GM10847 (cell line): Measurements from ENCODE around the gene AP1G2.
A peak's percentile ranks its signal among the peaks of the same experiment; 100 is the strongest.

Source experiments
- POLR2A ChIP-seq: IDR thresholded peaks from 2 replicates; pipeline ENCODE4 v1.6.1; 2011; ENCODE audit not compliant: insufficient read length; ENCODE audit errors: extremely low read depth

AP1G2 gene, protein sequence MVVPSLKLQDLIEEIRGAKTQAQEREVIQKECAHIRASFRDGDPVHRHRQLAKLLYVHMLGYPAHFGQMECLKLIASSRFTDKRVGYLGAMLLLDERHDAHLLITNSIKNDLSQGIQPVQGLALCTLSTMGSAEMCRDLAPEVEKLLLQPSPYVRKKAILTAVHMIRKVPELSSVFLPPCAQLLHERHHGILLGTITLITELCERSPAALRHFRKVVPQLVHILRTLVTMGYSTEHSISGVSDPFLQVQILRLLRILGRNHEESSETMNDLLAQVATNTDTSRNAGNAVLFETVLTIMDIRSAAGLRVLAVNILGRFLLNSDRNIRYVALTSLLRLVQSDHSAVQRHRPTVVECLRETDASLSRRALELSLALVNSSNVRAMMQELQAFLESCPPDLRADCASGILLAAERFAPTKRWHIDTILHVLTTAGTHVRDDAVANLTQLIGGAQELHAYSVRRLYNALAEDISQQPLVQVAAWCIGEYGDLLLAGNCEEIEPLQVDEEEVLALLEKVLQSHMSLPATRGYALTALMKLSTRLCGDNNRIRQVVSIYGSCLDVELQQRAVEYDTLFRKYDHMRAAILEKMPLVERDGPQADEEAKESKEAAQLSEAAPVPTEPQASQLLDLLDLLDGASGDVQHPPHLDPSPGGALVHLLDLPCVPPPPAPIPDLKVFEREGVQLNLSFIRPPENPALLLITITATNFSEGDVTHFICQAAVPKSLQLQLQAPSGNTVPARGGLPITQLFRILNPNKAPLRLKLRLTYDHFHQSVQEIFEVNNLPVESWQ

DNA sequence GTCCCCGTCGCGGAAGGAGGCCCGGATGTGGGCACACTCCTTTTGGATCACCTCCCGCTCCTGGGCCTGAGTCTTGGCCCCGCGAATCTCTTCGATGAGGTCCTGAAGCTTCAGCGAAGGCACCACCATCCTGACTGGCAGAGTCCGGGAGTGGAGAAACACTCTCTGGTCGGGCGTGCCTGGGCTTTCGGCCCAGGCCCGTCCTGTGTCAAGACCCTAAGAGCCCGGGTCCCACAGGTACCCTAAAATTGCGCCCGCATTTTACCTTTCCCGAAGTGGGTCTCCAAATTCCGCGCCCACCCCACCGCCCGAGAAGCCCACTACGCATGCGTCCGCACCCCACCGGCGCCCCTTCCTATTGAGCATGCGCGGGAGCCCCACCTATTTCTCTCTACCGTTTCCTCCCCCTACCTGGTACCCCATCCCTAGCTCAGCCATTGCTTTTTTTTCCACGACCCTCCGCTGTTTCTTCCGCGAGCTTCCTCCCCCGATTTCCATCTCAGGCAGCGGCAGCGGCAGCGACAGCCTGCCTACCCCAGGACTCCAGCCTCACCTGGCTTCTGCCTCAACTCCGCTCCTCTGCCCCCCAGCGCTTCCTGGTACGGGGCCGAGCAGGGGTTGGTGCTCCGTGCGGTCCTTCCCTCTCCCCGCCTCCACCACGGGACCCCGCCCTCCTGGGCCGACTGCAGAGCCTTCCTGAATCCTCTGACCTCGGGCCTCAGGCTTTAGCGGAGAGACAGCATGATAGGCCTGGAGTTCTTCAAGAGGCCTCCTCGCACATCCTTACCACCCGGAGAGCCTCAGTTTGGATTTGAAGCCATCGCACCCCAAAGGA is at the start of gene AP1G2:
AP1G2 (minus strand) TSS at position 606 of the 835 bp plus-strand sequence; CDS start at position 129, 477 bp downstream.
- peak; percentile 96 for TF ChIP-seq POLR2A

- TF ChIP-seq POLR2A: no peak
These were observed 48.3 kb upstream of the AP1G2 start for GRCh38 chr14:23615856-23616255.

GRCh38 chr14:23614395-23614828 is 46.8 kb upstream of the AP1G2 start:
- no peak for TF ChIP-seq POLR2A

GRCh38 chr14:23613242-23614070 is 45.9 kb upstream of the AP1G2 start:
- no peak for TF ChIP-seq POLR2A

GRCh38 chr14:23612802-23613201 is 45.2 kb upstream of the AP1G2 start:
- no peak for TF ChIP-seq POLR2A

GRCh38 chr14:23612354-23612732 is 44.8 kb upstream of the AP1G2 start:
- no peak for TF ChIP-seq POLR2A

- no peak for TF ChIP-seq POLR2A
These were observed 43.3 kb upstream of the AP1G2 start for GRCh38 chr14:23610815-23611289.

DNA sequence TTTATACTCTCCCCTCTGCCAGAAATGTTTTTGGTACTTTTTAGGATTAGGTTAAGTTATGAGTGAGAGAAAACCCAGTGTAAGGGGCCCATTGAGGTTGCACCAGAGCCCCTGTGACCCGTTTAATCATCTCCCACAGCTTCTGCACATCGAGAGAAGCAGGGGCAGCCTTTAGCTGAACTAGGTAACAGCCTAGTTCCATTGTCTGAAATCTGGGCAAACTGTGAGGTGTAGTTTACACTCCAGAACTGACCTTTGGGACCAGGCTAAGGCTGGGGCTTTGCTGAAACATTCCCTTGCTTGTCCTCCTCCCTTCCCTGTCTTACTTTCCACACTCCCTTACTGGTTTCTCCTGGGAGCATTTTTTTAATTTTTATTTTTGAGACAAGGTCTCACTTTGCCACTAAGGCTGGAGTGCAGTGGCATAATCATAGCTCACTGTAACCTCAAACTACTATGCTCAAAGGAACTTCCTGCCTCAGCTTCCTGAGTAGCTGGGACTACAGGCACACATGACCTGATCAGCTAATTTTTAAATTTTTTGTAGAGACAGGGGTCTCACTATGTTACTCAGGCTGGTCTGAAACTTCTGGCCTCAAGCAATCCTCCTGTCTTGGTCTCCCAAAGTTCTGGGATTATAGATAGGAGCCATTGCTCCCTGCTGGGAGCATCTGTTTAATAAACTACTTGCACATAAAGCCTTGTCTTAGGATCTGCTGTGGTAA is 42.7 kb upstream of the AP1G2 start:
- TF ChIP-seq POLR2A: no peak

DNA sequence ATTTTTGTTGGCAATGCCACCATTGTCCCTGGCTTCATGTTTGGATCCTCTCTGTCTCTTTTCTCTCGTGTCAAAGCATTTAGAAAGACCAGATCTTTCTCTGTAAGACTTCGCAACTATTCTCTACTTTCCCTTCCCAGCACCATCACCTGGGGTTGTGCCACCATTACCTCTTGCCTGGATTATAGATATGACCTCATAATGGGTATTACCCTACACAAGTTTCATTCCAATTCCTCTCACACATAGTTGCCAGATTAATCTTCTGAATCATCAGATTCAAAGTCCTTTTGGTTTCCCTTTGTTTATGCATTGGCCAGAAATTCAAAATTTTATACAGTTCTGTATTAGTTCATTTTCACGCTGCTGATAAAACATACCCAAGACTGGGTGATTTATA is 41.4 kb upstream of the AP1G2 start:
- no peak for TF ChIP-seq POLR2A

- no peak for TF ChIP-seq POLR2A
These were observed 40.9 kb upstream of the AP1G2 start for GRCh38 chr14:23608454-23608853.

DNA sequence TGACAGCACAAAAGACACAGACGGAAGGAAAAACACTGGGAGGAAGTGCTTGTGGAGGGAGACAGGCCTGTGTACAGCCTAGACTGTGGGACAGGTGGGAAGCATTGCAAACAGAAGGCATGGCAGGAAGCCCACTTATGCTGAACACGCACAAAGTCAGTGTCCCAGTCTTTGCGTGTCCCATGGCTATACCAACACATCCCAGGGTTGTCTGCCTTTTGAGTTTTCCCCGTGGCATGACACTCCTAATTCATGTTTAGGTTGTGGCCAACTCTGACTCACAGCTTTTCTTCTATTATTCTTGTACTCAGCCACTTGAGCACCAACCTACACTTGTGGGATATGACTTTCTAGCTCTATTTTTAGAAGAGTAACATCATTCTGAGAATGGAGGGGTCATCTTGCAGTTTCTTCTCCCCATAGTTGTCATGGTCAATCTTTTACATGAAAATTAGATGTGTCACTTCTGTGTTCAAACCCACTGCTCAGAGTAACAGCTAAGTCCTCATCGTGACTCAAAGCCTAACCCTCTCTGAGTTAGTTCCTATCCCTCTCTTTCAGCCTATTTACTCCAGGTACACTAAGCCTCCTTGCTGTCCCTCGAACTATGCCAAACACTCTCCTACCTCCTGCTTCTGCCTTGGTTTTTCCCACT is 38.5 kb upstream of the AP1G2 start:
- TF ChIP-seq POLR2A: no peak

DNA sequence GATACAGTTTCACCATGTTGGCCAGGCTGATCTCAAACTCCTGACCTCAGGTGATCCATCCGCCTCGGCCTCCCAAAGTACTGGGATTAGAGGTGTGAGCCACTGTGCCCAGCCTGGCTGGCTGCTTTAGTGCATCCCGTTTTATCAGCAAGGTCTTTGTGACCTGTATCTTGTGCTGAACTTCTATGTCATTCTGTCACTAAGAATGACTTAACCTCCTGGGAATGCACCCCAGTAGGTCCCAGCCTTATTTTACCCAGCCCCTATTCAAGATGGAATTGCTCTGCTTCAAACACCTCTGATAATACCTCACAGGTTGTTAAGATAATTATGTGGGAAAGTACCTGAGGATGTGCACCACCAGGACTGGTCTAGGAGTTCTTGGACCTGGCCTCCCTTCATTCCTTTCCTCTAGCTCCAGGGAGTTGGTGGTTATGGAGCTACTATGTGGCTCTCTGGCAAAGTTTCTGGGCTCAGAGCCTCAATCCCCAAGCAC is 37.1 kb upstream of the AP1G2 start:
- no peak for TF ChIP-seq POLR2A

- no peak for TF ChIP-seq POLR2A
These were observed 36.6 kb upstream of the AP1G2 start for GRCh38 chr14:23604148-23604547.
